NCI-H128 (cell line): ENCODE results near the gene LHFPL4.
"Not testable (repeated sequence)": the region's sequence is repeated elsewhere in the genome, so short reads cannot be mapped to it uniquely, and the experiment has no call there.

Experiments
- DNase-seq: peaks from one replicate; lab custom pipeline; 2025; ENCODE audit not compliant: unreplicated experiment; lab: John Stamatoyannopoulos, UW

The LHFPL4 gene

DNA sequence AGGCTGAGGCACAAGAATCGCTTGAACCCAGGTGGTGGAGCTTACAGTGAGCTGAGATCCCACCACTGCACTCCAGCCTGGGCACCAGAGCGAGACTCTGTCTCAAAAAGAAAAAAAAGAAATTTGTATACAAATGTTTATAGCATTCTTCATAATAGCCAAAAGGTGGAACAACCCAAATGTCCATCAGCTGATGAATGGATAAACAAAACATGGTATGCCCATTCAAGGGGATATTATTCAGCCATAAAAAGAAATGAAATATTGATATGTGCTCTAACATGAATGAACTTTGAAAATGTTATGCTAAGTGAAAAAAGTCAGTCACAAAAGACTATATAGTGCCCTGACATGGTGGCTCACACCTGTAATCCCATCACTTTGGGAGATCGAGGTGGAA, 11.4 kb downstream of the LHFPL4 start:
- DNase-seq: no peak

DNA sequence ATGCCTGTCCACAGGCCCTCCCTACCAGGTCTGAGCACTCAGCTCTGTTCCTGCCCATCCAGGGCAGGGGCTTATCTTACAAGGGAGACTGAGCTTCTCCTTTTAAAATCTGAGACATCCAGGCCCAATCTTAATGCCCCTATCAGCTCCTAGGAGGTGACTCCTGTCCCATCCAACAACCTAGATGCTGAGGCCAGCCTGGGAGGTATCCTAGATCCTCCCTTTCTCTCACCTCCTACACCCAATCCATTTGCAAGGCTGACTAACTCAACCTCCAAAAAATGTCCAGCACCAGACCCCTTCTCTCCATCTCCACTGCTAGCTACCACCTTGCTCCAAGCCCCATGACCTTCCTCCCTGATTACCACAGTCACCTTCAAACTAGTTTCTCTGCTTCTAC, 17.4 kb downstream of the LHFPL4 start:
- no peak for DNase-seq

GRCh38 chr3:9534429-9534828, 19.2 kb downstream of the LHFPL4 start:
- no peak for DNase-seq

- no peak for DNase-seq
These were observed 28.5 kb downstream of the LHFPL4 start for GRCh38 chr3:9525078-9525477.

GRCh38 chr3:9514956-9515355, 38.7 kb downstream of the LHFPL4 start:
- no peak for DNase-seq

DNA sequence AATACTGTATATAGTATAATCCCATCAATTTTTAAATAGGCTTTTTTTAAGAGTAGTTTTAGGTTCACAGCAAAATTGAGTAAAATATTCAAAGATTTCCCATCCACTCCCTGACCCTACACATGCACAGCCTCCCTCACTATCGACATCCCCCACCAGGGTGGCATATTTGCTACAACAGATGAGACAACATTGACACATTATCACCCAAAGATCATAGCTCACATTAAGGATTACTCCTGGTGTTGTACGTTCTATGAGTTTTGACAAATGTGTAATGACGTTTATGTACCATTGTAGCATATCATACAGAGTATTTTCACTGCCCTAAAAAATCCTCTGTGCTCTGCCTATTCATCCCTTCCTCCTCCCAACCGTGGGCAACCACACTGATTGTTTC, 39.3 kb downstream of the LHFPL4 start:
- DNase-seq: no peak

DNA sequence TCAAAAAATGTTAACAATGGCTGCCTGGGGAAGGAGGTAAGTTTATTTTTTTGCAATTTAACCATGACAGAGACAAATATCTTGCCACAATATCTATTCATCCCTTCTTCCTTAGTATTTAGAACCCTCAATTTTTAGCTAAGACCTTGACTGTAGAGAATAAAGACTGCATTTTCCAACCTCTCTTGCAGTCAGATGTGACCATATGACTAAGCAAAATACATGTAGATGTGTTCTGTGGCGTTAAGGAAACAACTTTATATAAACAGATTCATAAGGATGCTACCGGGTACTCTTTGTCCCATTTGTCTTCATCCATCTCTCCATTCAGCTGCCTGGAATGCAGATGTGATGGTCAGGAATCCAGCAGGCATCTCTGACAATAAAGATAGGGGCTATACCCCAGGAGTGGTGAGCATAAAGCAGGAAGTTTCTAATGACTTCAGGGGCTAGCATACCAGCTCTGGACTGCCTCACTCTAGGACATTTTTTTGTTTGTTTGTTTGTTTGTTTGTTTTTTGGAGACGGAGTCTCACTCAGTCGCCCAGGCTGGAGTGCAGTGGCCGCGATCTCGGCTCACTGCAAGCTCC, 41.1 kb downstream of the LHFPL4 start:
- no peak for DNase-seq

- no peak for DNase-seq
These were observed 44.8 kb downstream of the LHFPL4 start for GRCh38 chr3:9508781-9509180.

- DNase-seq: no peak
These were observed 45.7 kb downstream of the LHFPL4 start for GRCh38 chr3:9507586-9508578.

GRCh38 chr3:9503283-9503682, 50.3 kb downstream of the LHFPL4 start:
- peak; percentile 50 for DNase-seq

- no peak for DNase-seq
These were observed 52.4 kb downstream of the LHFPL4 start for GRCh38 chr3:9501226-9501625.

DNA sequence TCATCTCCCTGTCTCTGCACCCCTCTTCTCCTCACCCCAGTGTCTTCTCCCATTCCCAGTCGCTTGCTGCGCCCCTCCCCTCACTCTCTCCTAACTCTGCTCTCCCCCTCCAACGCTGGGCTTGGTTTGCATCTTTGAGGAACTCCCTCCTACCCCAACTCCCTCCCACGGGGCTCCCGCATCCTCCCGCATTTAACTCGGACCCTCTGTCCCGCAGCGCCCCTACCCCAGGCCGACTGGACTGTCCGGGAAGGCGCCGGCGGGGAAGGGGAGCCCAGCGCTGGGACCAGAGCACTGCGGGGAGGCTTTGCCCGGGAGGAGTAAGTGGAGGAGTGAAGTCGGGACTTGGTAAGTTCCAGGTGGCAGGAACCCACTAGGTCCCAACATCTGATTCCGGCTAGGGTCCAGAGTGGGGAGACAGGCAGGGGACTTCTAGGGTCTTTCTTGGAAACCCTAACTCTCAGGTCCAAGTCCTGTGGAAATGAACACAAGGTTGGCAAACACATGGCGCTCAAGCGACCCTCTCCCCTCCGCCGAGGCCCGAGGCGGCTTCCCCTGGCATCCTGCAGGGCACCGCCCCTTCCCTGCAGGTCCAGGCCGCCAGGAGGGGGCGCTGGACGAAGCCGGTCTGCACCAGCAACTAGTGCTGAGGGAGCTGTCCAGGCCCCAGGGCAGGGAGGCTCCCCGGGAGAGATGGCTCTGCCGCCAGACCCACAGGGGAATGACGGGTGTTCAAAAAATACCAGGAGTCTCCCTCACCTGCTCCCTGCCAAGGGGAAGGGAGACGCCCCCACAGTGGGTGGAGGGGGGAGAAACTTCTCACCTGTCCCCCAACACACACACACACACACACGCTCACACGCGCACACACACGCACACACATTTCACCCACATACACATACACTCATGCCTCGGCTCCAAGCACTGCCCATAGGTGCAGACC, 53.2 kb downstream of the LHFPL4 start:
- DNase-seq: no peak

GRCh38 chr3:9499455-9500107, 54.0 kb downstream of the LHFPL4 start:
- no peak for DNase-seq

GRCh38 chr3:9498781-9499180, 54.8 kb downstream of the LHFPL4 start:
- DNase-seq: no peak

- no peak for DNase-seq
These were observed 55.6 kb downstream of the LHFPL4 start for GRCh38 chr3:9497821-9498565.

- no peak for DNase-seq
These were observed 56.7 kb downstream of the LHFPL4 start for GRCh38 chr3:9496893-9497292.

DNA sequence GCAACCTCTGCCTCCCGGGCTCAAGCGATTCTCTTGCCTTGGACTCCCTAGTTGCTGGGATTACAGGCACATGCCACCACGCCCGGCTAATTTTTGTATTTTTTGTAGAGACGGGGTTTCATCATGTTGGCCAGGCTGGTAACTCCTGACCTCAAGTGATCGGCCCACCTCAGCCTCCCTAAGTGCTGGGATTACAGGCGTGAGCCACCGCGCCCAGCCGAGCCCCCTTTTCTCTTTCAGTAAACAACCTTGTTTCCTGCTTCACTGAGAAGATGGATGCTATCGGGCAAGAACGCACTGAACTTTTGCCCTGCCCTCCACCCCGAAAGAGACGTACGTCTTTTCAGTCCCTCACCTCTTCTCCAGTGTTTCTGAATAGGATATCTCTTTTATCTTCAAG, 59.6 kb downstream of the LHFPL4 start:
- DNase-seq: not testable (repeated sequence)

DNA sequence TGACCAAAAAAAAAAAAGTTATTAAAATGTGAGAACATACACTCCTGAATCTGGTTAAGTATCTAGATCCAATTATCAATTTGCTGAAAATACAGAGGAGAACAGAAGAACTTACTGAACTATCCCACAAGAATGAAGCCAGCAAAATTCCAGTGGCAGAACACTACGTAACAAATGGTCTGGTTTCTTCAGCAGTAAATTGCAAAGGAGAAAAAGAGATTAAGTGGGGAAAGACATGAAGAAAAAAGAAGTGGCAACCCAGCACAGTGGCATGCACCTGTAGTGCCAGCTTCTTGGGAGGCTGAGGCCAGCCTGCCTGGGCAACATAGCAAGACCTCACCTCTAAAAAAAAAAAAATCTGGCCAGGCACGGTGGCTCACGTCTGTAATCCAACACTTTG, 62.1 kb downstream of the LHFPL4 start:
- no peak for DNase-seq

DNA sequence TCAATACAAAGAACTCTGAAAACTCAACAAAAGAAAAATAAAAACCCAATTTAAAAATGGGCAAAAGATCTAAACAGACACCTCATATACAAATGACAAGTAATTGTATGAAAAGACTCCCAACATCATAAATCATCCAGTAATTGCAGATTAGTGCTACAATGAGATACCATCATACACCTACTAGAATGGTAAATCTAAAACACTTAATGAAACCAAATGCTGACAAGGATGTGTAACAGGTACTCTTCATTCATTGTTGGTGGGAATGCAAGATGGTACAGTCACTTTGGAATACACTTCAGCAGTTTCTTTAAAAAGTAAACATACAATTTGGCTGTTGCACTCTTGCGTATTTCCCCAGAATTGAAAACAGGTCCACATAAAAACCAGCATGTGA, 68.4 kb downstream of the LHFPL4 start:
- no peak for DNase-seq

DNA sequence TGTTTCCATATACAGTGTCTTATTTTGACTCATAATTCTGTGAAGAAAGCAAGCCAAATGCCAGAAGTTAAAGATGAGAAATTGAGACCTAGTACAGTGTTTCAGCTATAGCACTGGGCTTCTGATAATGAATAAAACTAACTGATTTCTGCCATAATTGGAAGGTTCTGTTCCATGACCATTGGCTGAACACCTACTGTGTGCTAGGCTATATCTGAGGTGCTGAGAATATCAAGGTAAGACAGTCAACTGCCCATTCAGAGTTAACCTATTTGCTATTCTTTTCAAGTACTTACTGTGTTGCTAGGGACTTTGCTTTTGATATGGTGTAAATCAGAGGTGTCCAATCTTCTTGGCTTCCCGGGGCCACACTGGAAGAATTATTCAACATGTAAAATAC, 73.4 kb downstream of the LHFPL4 start:
- DNase-seq: no peak
